Trophoblast cell (in vitro differentiated cells and primary cell): Measurements from ENCODE around the gene CHMP4B.
A peak's percentile ranks its signal among the peaks of the same experiment; 100 is the strongest.

ENCODE experiments used
- DNase-seq, 2 donors: peaks; one replicate each; pipeline ENCODE4 v3.0.0-alpha.2; 2016
- H2AFZ ChIP-seq: 2 replicates; pipeline ENCODE4 v1.6.1; 2013; ENCODE audit warnings: low read length, moderate library complexity, mild to moderate bottlenecking; ENCODE audit not compliant: insufficient read depth, poor library complexity
- H2AK5ac ChIP-seq: 2 replicates; pipeline ENCODE4 v1.6.1; 2013; ENCODE audit warnings: mild to moderate bottlenecking, low read length
- H2BK120ac ChIP-seq: 2 replicates; pipeline ENCODE4 v1.6.1; 2013; ENCODE audit warnings: low read length, mild to moderate bottlenecking, moderate library complexity; ENCODE audit not compliant: insufficient read depth, poor library complexity
- H2BK12ac ChIP-seq: 2 replicates; pipeline ENCODE4 v1.6.1; 2013; ENCODE audit warnings: mild to moderate bottlenecking, low read length, moderate library complexity
- H2BK5ac ChIP-seq: 2 replicates; pipeline ENCODE4 v1.6.1; 2013; ENCODE audit warnings: low read length, low read depth, moderate library complexity, mild to moderate bottlenecking; ENCODE audit not compliant: poor library complexity
- H3K14ac ChIP-seq: 2 replicates; pipeline ENCODE4 v1.6.1; 2013; ENCODE audit warnings: mild to moderate bottlenecking, low read length
- H3K18ac ChIP-seq: 2 replicates; pipeline ENCODE4 v1.6.1; 2013; ENCODE audit warnings: mild to moderate bottlenecking, low read length
- H3K23ac ChIP-seq: 2 replicates; pipeline ENCODE4 v1.6.1; 2013; ENCODE audit warnings: low read length
- H3K27ac ChIP-seq: 2 replicates; pipeline ENCODE4 v1.5.1; 2013; ENCODE audit warnings: low read depth, mild to moderate bottlenecking, inconsistent platforms, low read length, moderate library complexity
- H3K27me3 ChIP-seq: 2 replicates; pipeline ENCODE4 v1.6.1; 2013; ENCODE audit warnings: inconsistent platforms, mild to moderate bottlenecking, low read length, moderate library complexity; ENCODE audit not compliant: insufficient read depth
- H3K36me3 ChIP-seq, 2 experiments: 1 replicate in 1 of 2; 2 replicates in 1 of 2; pipeline ENCODE4 v1.6.1; 2013; ENCODE audit warnings: low read length in 2 of 2, mild to moderate bottlenecking in 2 of 2, moderate library complexity in 1 of 2; ENCODE audit not compliant: insufficient read depth in 2 of 2, control insufficient read depth in 1 of 2
- H3K4ac ChIP-seq: 2 replicates; pipeline ENCODE4 v1.6.1; 2013; ENCODE audit warnings: low read depth, mild to moderate bottlenecking, low read length, moderate library complexity
- H3K4me1 ChIP-seq, 2 experiments: 1 replicate in 1 of 2; 2 replicates in 1 of 2; pipeline ENCODE4 v1.6.1; 2013; ENCODE audit warnings: low read length in 2 of 2, mild to moderate bottlenecking in 2 of 2, moderate library complexity in 1 of 2; ENCODE audit not compliant: insufficient read depth in 2 of 2, control insufficient read depth in 1 of 2
- H3K4me2 ChIP-seq: 2 replicates; pipeline ENCODE4 v1.6.1; 2013; ENCODE audit warnings: inconsistent platforms, mild to moderate bottlenecking, low read length, moderate library complexity
- H3K4me3 ChIP-seq: 2 replicates; pipeline ENCODE4 v1.5.1; 2013; ENCODE audit warnings: mild to moderate bottlenecking, low read depth, low read length, inconsistent platforms
- H3K79me1 ChIP-seq: one replicate; pipeline ENCODE4 v1.6.1; 2013; ENCODE audit warnings: low read length
- H3K79me2 ChIP-seq: 2 replicates; pipeline ENCODE4 v1.6.1; 2013; ENCODE audit warnings: low read length, mild to moderate bottlenecking; ENCODE audit not compliant: control insufficient read depth, insufficient read depth, poor library complexity
- H3K9ac ChIP-seq: 2 replicates; pipeline ENCODE4 v1.6.1; 2013; ENCODE audit warnings: mild to moderate bottlenecking, low read length
- H3K9me3 ChIP-seq: 2 replicates; pipeline ENCODE4 v1.6.1; 2013; ENCODE audit warnings: low read depth, mild to moderate bottlenecking, control low read depth, inconsistent platforms, low read length; ENCODE audit not compliant: insufficient read depth
- H4K12ac ChIP-seq: 2 replicates; pipeline ENCODE4 v1.6.1; 2013; ENCODE audit warnings: low read depth, mild to moderate bottlenecking, low read length, moderate library complexity
- H4K8ac ChIP-seq: 2 replicates; pipeline ENCODE4 v1.6.1; 2013; ENCODE audit warnings: low read depth, mild to moderate bottlenecking, low read length, moderate library complexity
- H4K91ac ChIP-seq: one replicate; pipeline ENCODE4 v1.6.1; 2013; ENCODE audit warnings: low read depth, mild to moderate bottlenecking, low read length, moderate library complexity
- WGBS: extraction: QIAGEN DNeasy Blood & Tissue Kit; methylation state at CpG from one replicate; pipeline ENCODE4 v1.1.7; 2013; ENCODE audit warnings: missing lambda C conversion rate; ENCODE audit not compliant: insufficient read length, insufficient coverage; ENCODE audit errors: extremely low coverage; 5-methylcytosine and 5-hydroxymethylcytosine counted together

Gene CHMP4B

GRCh38 chr20:33862709-33863403 lies 51.7 kb downstream of the CHMP4B start:
- Histone ChIP-seq H2BK12ac (peak overlapping the region; percentile 64), H3K36me3 (no peaks in the 10 kb centered on the region), H3K79me1 (no peaks in the 10 kb centered on the region), H3K18ac (no peak overlapping the region), H3K9me3 (no peaks in the 10 kb centered on the region), H3K4me3 (no peak overlapping the region), H2AK5ac (no peak overlapping the region), H3K79me2 (no peaks in the 10 kb centered on the region), H3K4me2 (peak overlapping the region; percentile 19), H2AFZ (no peak overlapping the region), H2BK120ac (peak overlapping the region; percentile 50), H3K27ac (no peak overlapping the region), H3K23ac (no peak overlapping the region), H3K4ac (no peak overlapping the region), H4K12ac (no peak overlapping the region), H4K91ac (peak overlapping the region; percentile 14), H3K14ac (peak overlapping the region; percentile 22), H4K8ac (peak overlapping the region; percentile 37), H3K4me1 (peaks cover 17 to 32% of the 10 kb centered on the region in 2 experiments), H3K27me3 (no peaks in the 10 kb centered on the region), H3K9ac (no peak overlapping the region), H2BK5ac (no peak overlapping the region)
- WGBS = no CpG with 5 or more reads among the region's 32 CpGs
- DNase-seq = peak in 1 of 2 donors; percentile 20

GRCh38 chr20:33863440-33864323 lies 52.5 kb downstream of the CHMP4B start:
- Histone ChIP-seq H3K36me3 (no peaks in the 10 kb centered on the region), H3K18ac (no peak overlapping the region), H2BK12ac (peak overlapping the region; percentile 64), H4K8ac (no peak overlapping the region), H4K12ac (no peak overlapping the region), H3K9me3 (peaks cover 2% of the 10 kb centered on the region), H3K4me1 (peaks cover 17 to 31% of the 10 kb centered on the region in 2 experiments), H3K23ac (no peak overlapping the region), H3K4me2 (no peak overlapping the region), H3K4ac (no peak overlapping the region), H2BK120ac (no peak overlapping the region), H3K27ac (no peak overlapping the region), H3K79me2 (no peaks in the 10 kb centered on the region), H2BK5ac (no peak overlapping the region), H3K9ac (no peak overlapping the region), H2AK5ac (no peak overlapping the region), H3K4me3 (no peak overlapping the region), H3K27me3 (no peaks in the 10 kb centered on the region), H3K14ac (no peak overlapping the region), H3K79me1 (no peaks in the 10 kb centered on the region), H4K91ac (no peak overlapping the region), H2AFZ (no peak overlapping the region)
- no CpG with 5 or more reads among the region's 7 CpGs for WGBS
- no peak for DNase-seq

- no peak overlapping the region for H3K27ac ChIP-seq
- H2AK5ac ChIP-seq = no peak overlapping the region
- H3K79me2 ChIP-seq = no peaks in the 10 kb centered on the region
- H3K4me3 ChIP-seq = no peak overlapping the region
- no CpG with 5 or more reads among the region's 15 CpGs for WGBS
- H3K9ac ChIP-seq = no peak overlapping the region
- no peak overlapping the region for H4K91ac ChIP-seq
- no peak overlapping the region for H4K8ac ChIP-seq
- H3K4me2 ChIP-seq = no peak overlapping the region
- H3K4me1 ChIP-seq = peaks cover 11 to 23% of the 10 kb centered on the region in 2 experiments
- no peak for DNase-seq
- no peak overlapping the region for H3K14ac ChIP-seq
- H2BK120ac ChIP-seq = no peak overlapping the region
- no peak overlapping the region for H2BK5ac ChIP-seq
- H2AFZ ChIP-seq = no peak overlapping the region
- H3K23ac ChIP-seq = no peak overlapping the region
- H3K9me3 ChIP-seq = peaks cover 2% of the 10 kb centered on the region
- H4K12ac ChIP-seq = no peak overlapping the region
- no peak overlapping the region for H3K18ac ChIP-seq
- H3K36me3 ChIP-seq = no peaks in the 10 kb centered on the region
- no peaks in the 10 kb centered on the region for H3K79me1 ChIP-seq
- H3K4ac ChIP-seq = no peak overlapping the region
- no peaks in the 10 kb centered on the region for H3K27me3 ChIP-seq
- H2BK12ac ChIP-seq = peak overlapping the region; percentile 27
Measured at GRCh38 chr20:33864324-33864963, 53.3 kb downstream of the CHMP4B start.

- Histone ChIP-seq H3K4ac (no peak overlapping the region), H3K36me3 (no peaks in the 10 kb centered on the region), H2BK12ac (no peak overlapping the region), H3K4me1 (peaks cover 11 to 18% of the 10 kb centered on the region in 2 experiments), H3K79me1 (no peaks in the 10 kb centered on the region), H3K79me2 (no peaks in the 10 kb centered on the region), H3K27me3 (no peaks in the 10 kb centered on the region), H3K9me3 (peaks cover 2% of the 10 kb centered on the region), H4K12ac (no peak overlapping the region), H2AFZ (no peak overlapping the region), H2BK120ac (no peak overlapping the region), H3K4me2 (no peak overlapping the region), H3K27ac (no peak overlapping the region), H4K8ac (no peak overlapping the region), H3K14ac (no peak overlapping the region), H2AK5ac (no peak overlapping the region), H3K4me3 (no peak overlapping the region), H4K91ac (no peak overlapping the region), H3K23ac (no peak overlapping the region), H3K9ac (no peak overlapping the region), H2BK5ac (no peak overlapping the region), H3K18ac (no peak overlapping the region)
- WGBS = no CpG with 5 or more reads among the region's 13 CpGs
- DNase-seq = no peak
Measured at GRCh38 chr20:33865761-33866370, 54.7 kb downstream of the CHMP4B start.
